ENCODE measurements around the gene MRPL33.

- TF ChIP-seq SUZ12 (IDR thresholded peaks at IDR 0.05; ENCODE audit: extremely low read depth, insufficient read depth, insufficient read length) (no peak), YY1 (IDR thresholded peaks at IDR 0.05; ENCODE audit: insufficient read depth, insufficient read length) (no peak)
Observed at GRCh38 chr2:27736031-27736889, 35.3 kb upstream of the MRPL33 start.

Measured in NT2/D1 (cell line).